CD4-positive, alpha-beta T cell treated with Interleukin-15 for 1 hour (primary cell): ENCODE results near the gene IDH1.
"Not testable (repeated sequence)": the region's sequence is repeated elsewhere in the genome, so short reads cannot be mapped to it uniquely, and the experiment has no call there.

Experiments
- DNase-seq: peaks from one replicate; pipeline ENCODE4 v3.0.0-alpha.2; 2020

Gene IDH1

GRCh38 chr2:208256192-208256782 lies 1.4 kb upstream of the IDH1 start:
- no peak for DNase-seq

GRCh38 chr2:208255557-208256106 lies 761 bp upstream of the IDH1 start:
- no peak for DNase-seq

DNA sequence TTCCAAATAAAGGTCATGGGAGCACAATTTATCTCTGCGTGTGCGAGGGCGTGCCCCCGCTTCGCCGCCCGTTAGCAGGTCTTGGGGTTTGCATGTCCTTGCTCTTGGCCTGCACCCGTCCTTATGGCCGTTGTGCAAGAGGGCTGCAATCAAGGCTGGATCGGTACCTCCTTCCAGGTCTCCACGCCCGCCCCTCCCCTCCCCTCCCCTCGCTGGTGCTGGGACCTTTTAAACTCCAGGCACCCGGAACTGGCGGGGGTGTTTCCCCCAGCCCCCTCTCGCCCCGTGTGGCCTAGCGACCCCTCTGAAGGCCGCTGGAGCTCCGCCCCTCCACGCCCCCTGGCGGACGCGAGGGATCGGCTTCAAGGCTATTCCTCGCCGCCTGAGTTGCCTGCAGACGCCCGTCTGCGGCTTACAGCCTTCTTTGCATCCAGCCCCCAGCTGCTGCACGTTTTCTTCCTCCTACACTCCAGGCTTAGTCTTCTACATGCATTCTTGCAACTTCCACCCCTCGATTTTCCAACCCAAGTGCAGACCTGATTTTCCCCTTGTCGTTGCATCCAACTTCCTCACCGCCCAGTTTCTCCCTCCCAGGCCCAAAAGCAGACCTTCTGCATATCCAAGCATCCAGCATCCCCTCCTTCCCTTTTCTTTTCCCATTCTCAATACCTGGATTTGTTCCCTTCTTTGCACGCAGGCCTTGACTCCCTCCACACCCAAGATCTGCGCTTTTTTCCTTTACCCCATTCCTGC lies 577 bp downstream of the IDH1 start:
- DNase-seq = peak; percentile 83

GRCh38 chr2:208253600-208254117 lies 1.2 kb downstream of the IDH1 start:
- no peak for DNase-seq

DNA sequence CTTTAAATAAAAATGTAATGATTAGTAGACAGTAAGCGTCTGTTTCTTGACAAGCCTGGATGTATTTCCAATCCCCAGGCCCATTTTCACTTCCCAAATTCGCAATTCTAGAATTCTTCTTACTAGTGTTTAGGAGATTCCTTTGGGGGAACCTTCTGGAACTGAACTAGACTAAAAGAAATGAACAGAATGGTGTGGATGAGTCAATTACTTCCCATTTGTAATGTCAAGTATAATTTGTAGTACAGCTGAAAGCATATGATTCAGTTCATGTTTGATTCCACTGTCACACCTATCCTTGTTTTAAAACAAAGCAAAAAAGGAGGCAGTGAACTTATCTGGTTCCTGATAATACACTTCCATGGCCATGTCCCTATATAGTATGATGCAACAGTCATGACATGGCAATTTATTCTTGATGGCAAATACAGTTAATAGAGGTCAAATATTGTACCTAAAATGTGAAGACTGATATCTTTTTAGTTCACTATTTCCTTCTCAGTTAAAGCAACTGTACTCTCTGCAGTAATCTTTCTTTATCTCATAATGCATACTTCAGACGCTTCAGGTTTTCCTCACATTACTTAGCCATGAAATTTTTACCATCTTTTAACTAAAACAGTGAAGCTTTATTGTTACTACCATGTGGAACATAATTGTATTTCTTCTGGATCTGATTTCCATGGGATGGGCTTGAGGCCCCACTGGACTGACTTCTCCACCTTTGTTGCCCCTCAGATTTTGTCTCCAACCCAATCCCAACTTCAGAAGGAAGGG lies 2.0 kb downstream of the IDH1 start:
- no peak for DNase-seq

- DNase-seq = no peak
These were observed 3.8 kb downstream of the IDH1 start for GRCh38 chr2:208251098-208251497.

GRCh38 chr2:208250388-208250787 lies 4.5 kb downstream of the IDH1 start:
- no peak for DNase-seq

- no peak for DNase-seq
These were observed 5.6 kb downstream of the IDH1 start for GRCh38 chr2:208249296-208249695.

DNA sequence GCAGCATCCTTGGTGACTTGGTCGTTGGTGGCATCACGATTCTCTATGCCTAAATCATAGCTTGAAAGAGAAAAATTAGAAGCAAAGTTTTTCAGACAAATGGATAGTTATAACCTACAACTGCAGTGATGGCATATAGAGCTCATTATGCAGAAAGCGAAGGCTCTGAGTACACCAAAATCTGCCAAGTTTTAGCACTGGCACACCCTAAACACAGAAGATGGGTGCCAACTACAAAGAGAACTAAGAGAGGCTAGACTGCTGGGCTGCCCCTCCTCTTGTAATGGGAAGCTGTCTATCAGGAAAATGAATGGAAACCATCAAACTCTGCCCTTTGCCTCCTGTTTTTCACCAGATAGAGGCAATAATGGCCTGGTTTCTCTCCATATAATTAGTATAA lies 6.3 kb downstream of the IDH1 start:
- DNase-seq = no peak

DNA sequence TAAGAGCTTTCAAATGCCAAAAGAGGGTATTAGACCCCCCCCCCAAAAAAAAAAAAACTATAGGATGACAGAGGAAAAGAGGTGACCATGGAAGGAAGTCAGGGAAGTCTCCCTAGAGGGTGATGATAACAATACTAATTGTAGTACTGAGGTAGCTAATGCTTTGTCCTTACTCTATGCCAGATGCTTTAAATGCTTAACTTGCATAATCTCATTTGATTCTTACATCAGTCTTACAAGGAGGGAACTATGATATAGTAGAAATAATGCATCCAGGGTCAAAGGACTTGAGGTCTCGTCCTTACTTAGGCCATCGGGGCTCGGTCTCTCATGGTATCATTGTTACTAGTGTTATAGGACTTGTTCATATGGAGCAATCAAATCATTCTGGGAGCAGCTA lies 9.1 kb downstream of the IDH1 start:
- no peak for DNase-seq

GRCh38 chr2:208244422-208244821 lies 10.4 kb downstream of the IDH1 start:
- DNase-seq = no peak

DNA sequence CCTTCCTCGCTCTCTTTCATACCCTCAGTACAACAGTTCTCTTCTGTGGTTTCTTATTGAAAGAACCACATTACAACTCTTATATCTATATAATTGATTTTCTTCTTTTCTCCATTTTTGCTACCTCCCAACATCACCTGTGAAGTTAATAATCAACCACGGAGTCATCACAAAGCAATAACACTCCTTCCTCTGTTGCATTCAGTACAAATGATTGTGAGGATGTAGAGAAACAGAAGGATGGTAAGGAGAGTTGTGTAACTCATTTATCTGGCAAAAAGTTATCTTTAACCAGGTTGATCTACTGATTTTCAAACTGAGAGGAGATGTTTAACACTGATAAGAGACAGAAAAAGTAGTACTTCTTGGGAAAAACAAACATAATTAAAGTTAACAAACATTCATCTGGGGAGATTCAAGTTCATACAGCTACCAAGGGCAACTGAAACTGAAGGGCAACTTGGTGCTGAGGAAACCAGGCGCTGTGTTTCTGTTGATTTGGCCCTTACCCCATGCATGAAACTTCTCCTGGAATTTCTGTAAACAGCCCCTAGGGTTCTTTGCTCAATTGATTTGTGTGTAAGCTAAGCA lies 14.2 kb downstream of the IDH1 start:
- no peak for DNase-seq

DNA sequence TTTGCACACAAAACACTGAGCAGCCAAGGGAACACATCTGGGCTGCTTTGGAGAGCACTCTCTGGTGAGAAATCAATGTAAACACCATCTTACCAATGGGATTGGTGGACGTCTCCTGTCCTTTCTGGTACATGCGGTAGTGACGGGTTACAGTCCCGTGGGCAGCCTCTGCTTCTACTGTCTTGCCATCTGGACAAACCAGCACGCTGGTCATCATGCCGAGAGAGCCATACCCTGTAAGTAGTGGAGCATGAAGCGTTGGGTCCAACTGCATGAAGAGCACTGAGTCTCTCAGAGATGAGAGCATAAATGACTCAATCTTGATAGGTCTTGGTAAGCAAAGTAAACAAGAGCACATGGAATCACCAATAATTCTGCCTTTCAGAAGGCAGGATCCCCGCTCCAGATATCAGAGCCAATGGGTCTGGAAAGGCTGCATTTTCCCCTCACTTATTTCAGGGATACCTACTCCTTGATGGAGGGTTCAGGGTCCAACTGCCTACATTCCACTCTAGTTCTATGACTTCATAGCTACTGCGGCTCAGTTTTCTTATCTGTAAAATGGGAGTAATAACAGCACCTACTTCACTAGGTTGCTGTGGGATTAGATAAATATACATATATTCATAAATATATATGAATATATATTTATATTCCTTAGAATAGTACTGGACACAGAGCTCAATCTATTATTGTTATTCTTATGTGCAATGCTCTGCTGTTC lies 14.9 kb downstream of the IDH1 start:
- DNase-seq = no peak

DNA sequence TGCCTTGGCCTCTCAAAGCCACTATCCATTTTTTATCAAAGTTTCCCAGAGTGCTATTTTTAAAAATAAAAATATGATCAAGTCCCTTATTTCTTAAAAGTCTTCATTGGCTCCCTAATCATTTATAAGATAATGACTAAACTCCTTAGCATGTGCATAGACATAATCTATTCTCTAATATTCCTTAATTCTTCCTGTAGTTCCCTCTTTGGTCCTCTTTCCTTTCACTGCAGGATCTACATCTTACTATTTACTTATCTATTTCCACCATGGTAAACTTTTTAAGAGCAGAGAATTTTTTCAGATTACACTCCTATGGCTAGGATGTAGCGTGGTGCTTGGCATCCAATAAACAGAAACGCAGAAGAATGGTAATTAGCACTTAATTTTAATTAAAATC lies 19.0 kb downstream of the IDH1 start:
- no peak for DNase-seq

- DNase-seq = no peak
These were observed 20.1 kb downstream of the IDH1 start for GRCh38 chr2:208234786-208235185.

GRCh38 chr2:208228476-208228875 lies 26.4 kb downstream of the IDH1 start:
- no peak for DNase-seq

GRCh38 chr2:208227581-208228232 lies 27.2 kb downstream of the IDH1 start:
- DNase-seq = no peak

GRCh38 chr2:208224802-208225201 lies 30.1 kb downstream of the IDH1 start:
- DNase-seq = no peak

DNA sequence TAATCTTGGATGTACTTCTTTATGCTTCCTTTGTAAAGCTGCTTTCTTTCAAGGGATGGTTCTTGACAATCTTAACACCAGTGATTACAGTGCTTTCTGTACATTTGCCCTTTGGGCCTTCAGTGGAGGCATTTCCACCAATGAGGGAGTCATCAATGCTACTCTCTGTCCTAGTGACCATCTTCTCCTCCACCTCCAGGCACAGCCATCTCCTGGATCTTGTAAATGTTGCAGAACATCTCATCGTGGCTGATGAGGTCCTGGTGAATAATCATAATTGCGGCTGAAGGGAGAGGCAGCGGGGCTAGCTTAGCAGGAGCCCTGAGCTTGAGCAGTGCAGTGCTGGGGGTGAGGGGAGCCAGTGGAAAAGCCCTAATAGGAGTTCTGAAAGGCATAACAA lies 32.5 kb downstream of the IDH1 start:
- DNase-seq = no peak

DNA sequence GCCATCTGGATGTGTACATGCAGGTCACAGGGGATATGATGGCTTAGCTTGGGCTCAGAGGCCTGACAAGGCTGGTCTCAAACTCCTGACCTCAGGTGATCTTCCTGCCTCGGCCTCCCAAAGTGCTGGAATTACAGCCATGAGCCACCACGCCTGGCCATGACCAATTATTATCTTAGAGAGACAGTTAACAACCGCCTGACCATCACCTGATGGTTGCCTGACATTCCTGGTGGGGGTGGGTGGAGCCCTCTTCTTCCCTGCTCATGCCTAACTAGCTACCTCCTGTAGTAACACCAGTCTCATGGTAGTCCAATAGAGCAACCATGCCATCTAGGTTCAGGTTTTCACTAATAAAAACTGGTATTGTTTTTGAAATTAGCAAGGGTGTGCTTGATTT lies 33.0 kb downstream of the IDH1 start:
- DNase-seq = not testable (repeated sequence)

DNA sequence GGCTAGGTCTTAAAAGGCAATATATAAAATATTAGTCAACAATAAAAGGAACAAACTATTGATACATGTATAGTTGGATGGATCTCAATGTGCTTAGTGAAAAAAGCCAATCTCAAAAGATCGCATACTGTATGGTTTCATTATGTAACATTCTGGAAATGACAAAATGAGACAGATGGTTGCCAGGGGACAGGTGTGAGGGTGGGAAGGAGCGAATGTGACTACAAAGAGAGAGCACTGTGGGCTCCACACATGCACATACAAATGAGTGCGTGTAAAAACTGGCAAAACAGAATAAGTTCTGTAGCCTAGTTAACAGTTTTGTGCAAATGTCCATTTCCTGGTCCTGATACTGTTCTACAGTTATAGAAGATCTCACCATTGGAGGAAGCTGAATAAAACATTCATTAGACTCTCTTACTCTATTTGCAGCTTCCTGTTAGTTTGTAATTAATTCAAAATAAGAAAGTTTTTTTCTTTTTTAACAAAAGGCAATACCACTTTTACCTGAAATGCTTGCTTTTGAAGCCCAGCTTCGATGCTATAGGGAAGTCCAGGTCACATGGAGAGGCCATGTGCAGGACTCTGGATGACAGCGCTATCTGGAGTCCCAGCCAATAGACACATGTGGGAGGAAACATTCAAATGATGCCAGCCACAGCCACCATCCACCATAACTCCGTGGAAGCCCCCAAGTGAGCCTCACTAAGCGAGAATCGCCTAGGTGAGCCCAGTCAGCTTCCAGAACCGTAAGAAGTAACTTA lies 44.0 kb downstream of the IDH1 start:
- no peak for DNase-seq
